ENCODE measurements around the gene INS. TPM values are rescaled to one million over a fixed set of nuclear protein-coding genes. Genes with fewer than 3 reads are reported as not detected.

The INS gene
- total and polyA plus RNA-seq, 2 of the 13 experiments (the other 11 are each of a cell fraction or from before 2014, with no cell fraction given): not detected

- Histone ChIP-seq H3K4me1 (ENCODE audit: insufficient read depth, low read length) (peaks cover 24% of the 10 kb centered on the region), H3K9ac (ENCODE audit: insufficient read depth, low read depth, low read length) (no peak overlapping the region), H4K20me1 (ENCODE audit: insufficient read depth, low read length) (no peaks in the 10 kb centered on the region), H3K9me3 (ENCODE audit: low read length) (no peaks in the 10 kb centered on the region), H3K36me3 (replicated peaks in 1 of 2; ENCODE audit: control insufficient read depth in 1 of 2, insufficient read depth in 2 of 2, low read length in 2 of 2) (no peaks in the 10 kb centered on the region), H3K4me2 (ENCODE audit: low read depth, low read length) (peak overlapping the region; percentile 7; the same call in 1 of the 2 replicates), H2AFZ (ENCODE audit: low read length) (no peak overlapping the region), H3K4me3 (replicated peaks in 1 of 3; ENCODE audit: insufficient read depth in 1 of 3, low read depth in 2 of 3, low read length in 3 of 3) (no peak overlapping the region), H3K27me3 (ENCODE audit: control insufficient read depth in 1 of 2, insufficient read depth in 2 of 2, low read length in 2 of 2) (peaks cover 12 to 50% of the 10 kb centered on the region in 2 experiments), H3K27ac (ENCODE audit: extremely low read length, insufficient read depth, low read length) (no peak overlapping the region), H3K79me2 (ENCODE audit: insufficient read depth, low read length) (no peaks in the 10 kb centered on the region)
- in situ Hi-C loops (cut with HindIII; ENCODE audit: extremely low pct_ligation_motif_present, low pct_unique_long_range_greater_than_20kb): loop anchor here (10.0 kb wide), 1 partner anchor 332 kb away; no protein-coding TSS in a partner anchor
- FAIRE-seq: no peak
- TF ChIP-seq ZNF263 (CRISPR knock-in tag; IDR thresholded peaks at IDR 0.05) (0 out of 2 replicates have a peak, but pooled peaks have one; percentile 23), XBP1 (CRISPR knock-in tag; IDR thresholded peaks at IDR 0.05) (no peak), ZMYM2 (CRISPR knock-in tag; IDR thresholded peaks at IDR 0.05) (no peak), SP4 (CRISPR knock-in tag; IDR thresholded peaks at IDR 0.05) (0 out of 2 replicates have a peak, but pooled peaks have one; percentile 22), KAT8 (CRISPR knock-in tag; IDR thresholded peaks at IDR 0.05) (no peak), NFE2L1 (CRISPR knock-in tag; IDR thresholded peaks at IDR 0.05; ENCODE audit: borderline replicate concordance) (no peak), ZNF790 (CRISPR knock-in tag; IDR thresholded peaks at IDR 0.05; ENCODE audit: borderline replicate concordance) (no peak), ZNF468 (CRISPR knock-in tag; IDR thresholded peaks at IDR 0.05) (no peak), BCL6 (CRISPR knock-in tag; IDR thresholded peaks at IDR 0.05) (0 out of 2 replicates have a peak, but pooled peaks have one; percentile 17), FOSL1 (CRISPR knock-in tag; IDR thresholded peaks at IDR 0.05; ENCODE audit: borderline replicate concordance) (no peak)
- TF ChIP-seq, protein P1, sequence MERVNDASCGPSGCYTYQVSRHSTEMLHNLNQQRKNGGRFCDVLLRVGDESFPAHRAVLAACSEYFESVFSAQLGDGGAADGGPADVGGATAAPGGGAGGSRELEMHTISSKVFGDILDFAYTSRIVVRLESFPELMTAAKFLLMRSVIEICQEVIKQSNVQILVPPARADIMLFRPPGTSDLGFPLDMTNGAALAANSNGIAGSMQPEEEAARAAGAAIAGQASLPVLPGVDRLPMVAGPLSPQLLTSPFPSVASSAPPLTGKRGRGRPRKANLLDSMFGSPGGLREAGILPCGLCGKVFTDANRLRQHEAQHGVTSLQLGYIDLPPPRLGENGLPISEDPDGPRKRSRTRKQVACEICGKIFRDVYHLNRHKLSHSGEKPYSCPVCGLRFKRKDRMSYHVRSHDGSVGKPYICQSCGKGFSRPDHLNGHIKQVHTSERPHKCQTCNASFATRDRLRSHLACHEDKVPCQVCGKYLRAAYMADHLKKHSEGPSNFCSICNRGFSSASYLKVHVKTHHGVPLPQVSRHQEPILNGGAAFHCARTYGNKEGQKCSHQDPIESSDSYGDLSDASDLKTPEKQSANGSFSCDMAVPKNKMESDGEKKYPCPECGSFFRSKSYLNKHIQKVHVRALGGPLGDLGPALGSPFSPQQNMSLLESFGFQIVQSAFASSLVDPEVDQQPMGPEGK (CRISPR knock-in tag; IDR thresholded peaks at IDR 0.05): peak; percentile 48; the same call in 1 of the 2 replicates
- TF ChIP-seq, protein P2, sequence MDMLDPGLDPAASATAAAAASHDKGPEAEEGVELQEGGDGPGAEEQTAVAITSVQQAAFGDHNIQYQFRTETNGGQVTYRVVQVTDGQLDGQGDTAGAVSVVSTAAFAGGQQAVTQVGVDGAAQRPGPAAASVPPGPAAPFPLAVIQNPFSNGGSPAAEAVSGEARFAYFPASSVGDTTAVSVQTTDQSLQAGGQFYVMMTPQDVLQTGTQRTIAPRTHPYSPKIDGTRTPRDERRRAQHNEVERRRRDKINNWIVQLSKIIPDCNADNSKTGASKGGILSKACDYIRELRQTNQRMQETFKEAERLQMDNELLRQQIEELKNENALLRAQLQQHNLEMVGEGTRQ (IDR thresholded peaks at IDR 0.05; ENCODE audit: low read depth, low read length): no peak
- TF ChIP-seq, protein P2 (CRISPR knock-in tag; IDR thresholded peaks at IDR 0.05; ENCODE audit: borderline replicate concordance): no peak
- TF ChIP-seq, protein P3, sequence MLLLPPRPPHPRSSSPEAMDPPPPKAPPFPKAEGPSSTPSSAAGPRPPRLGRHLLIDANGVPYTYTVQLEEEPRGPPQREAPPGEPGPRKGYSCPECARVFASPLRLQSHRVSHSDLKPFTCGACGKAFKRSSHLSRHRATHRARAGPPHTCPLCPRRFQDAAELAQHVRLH (CRISPR knock-in tag; IDR thresholded peaks at IDR 0.05; ENCODE audit: borderline replicate concordance, low read depth): no peak
- CTCF ChIA-PET (ENCODE audit: low intra/inter-chr PET ratio, low total read pairs): no interaction called here
- POLR2A ChIA-PET: interaction anchor here (1.3 kb wide), 1 partner anchor 103 kb away, joined by 4 read pairs; no protein-coding TSS in a partner anchor
- BruUV-seq (replicated peaks): no TSS peak
- no peak for DNase-seq (ENCODE audit: low spot score)
- peak; percentile 10 for ATAC-seq
- intact Hi-C loops (cut with micrococcal nuclease; ENCODE audit: unreplicated experiment): no loop called here
- WGBS (ENCODE audit: low lambda C conversion rate): 37% methylated on average over 12 of the region's 26 CpGs
These were observed 32.3 kb upstream of the INS start for GRCh38 chr11:2193099-2193887.

Data from HepG2 (cell line).